ENCODE results near the gene NAXD.

Gene NAXD

DNA sequence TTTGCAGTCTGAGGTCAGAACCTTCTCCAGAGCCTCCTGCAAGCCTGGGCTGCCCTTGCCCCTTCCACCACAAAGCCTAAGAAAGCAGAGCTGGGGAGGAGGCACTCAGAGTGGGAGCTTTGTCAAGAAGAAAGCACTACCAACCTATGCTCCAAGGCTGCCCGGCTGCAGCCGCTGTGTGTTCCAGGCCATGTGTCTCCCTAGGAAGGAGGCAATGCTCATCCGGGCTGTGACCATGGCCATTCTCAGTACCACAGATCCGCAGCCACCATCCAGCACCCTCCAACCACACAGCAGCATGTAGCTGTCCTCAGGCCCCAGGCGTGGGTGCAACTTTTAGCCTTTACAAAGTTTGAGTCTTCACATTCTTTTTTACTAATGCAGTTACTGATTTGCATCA lies 68.6 kb downstream of the NAXD start:
- ATAC-seq, result no peak
- TF ChIP-seq, protein P1, sequence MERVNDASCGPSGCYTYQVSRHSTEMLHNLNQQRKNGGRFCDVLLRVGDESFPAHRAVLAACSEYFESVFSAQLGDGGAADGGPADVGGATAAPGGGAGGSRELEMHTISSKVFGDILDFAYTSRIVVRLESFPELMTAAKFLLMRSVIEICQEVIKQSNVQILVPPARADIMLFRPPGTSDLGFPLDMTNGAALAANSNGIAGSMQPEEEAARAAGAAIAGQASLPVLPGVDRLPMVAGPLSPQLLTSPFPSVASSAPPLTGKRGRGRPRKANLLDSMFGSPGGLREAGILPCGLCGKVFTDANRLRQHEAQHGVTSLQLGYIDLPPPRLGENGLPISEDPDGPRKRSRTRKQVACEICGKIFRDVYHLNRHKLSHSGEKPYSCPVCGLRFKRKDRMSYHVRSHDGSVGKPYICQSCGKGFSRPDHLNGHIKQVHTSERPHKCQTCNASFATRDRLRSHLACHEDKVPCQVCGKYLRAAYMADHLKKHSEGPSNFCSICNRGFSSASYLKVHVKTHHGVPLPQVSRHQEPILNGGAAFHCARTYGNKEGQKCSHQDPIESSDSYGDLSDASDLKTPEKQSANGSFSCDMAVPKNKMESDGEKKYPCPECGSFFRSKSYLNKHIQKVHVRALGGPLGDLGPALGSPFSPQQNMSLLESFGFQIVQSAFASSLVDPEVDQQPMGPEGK (CRISPR knock-in tag; IDR thresholded peaks at IDR 0.05; ENCODE audit: borderline replicate concordance), result no peak
- TF ChIP-seq TSHZ2 (CRISPR knock-in tag; IDR thresholded peaks at IDR 0.05) (no peak), ZFP3 (CRISPR knock-in tag; IDR thresholded peaks at IDR 0.05) (no peak), ZFP30 (CRISPR knock-in tag; IDR thresholded peaks at IDR 0.05) (no peak), OSR1 (CRISPR knock-in tag; IDR thresholded peaks at IDR 0.05) (no peak), ZC3H10 (CRISPR knock-in tag; IDR thresholded peaks at IDR 0.05) (no peak), GLIS3 (CRISPR knock-in tag; IDR thresholded peaks at IDR 0.05) (no peak), PPARA (CRISPR knock-in tag; IDR thresholded peaks at IDR 0.05; ENCODE audit: borderline replicate concordance) (no peak), CSDC2 (CRISPR knock-in tag; IDR thresholded peaks at IDR 0.05) (no peak), TCF4 (CRISPR knock-in tag; IDR thresholded peaks at IDR 0.05; ENCODE audit: borderline replicate concordance) (no peak), CREB5 (CRISPR knock-in tag; IDR thresholded peaks at IDR 0.05; ENCODE audit: low read depth) (no peak), ESRRG (CRISPR knock-in tag; IDR thresholded peaks at IDR 0.05) (no peak), ISL1 (CRISPR knock-in tag; IDR thresholded peaks at IDR 0.05) (no peak)
- TF ChIP-seq, protein P2, sequence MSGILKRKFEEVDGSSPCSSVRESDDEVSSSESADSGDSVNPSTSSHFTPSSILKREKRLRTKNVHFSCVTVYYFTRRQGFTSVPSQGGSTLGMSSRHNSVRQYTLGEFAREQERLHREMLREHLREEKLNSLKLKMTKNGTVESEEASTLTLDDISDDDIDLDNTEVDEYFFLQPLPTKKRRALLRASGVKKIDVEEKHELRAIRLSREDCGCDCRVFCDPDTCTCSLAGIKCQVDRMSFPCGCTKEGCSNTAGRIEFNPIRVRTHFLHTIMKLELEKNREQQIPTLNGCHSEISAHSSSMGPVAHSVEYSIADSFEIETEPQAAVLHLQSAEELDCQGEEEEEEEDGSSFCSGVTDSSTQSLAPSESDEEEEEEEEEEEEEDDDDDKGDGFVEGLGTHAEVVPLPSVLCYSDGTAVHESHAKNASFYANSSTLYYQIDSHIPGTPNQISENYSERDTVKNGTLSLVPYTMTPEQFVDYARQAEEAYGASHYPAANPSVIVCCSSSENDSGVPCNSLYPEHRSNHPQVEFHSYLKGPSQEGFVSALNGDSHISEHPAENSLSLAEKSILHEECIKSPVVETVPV (CRISPR knock-in tag; IDR thresholded peaks at IDR 0.05), result no peak

- no peak for TF ChIP-seq ZNF70 (CRISPR knock-in tag; IDR thresholded peaks at IDR 0.05)
- TF ChIP-seq GLIS3 (CRISPR knock-in tag; IDR thresholded peaks at IDR 0.05), result no peak
- TF ChIP-seq POU6F1 (CRISPR knock-in tag; IDR thresholded peaks at IDR 0.05; ENCODE audit: borderline replicate concordance, low read depth), result no peak
- TF ChIP-seq, protein P1 (CRISPR knock-in tag; IDR thresholded peaks at IDR 0.05; ENCODE audit: borderline replicate concordance), result no peak
- TF ChIP-seq BACH2 (CRISPR knock-in tag; IDR thresholded peaks at IDR 0.05; ENCODE audit: borderline replicate concordance), result no peak
- no peak for TF ChIP-seq CSDC2 (CRISPR knock-in tag; IDR thresholded peaks at IDR 0.05)
- TF ChIP-seq ZNF8 (CRISPR knock-in tag; IDR thresholded peaks at IDR 0.05), result no peak
- TF ChIP-seq ISL1 (CRISPR knock-in tag; IDR thresholded peaks at IDR 0.05), result no peak
- no peak for TF ChIP-seq ARNTL (CRISPR knock-in tag; IDR thresholded peaks at IDR 0.05; ENCODE audit: borderline replicate concordance, low read depth)
- TF ChIP-seq ZC3H10 (CRISPR knock-in tag; IDR thresholded peaks at IDR 0.05), result no peak
- TF ChIP-seq CREB5 (CRISPR knock-in tag; IDR thresholded peaks at IDR 0.05; ENCODE audit: low read depth), result no peak
- no peak for TF ChIP-seq RARB (CRISPR knock-in tag; IDR thresholded peaks at IDR 0.05)
- no peak for ATAC-seq
Measured at GRCh38 chr13:110684388-110685056, 69.2 kb downstream of the NAXD start.

Data from SK-N-SH treated with all-trans-retinoic acid at 6 μM for 48 hours (cell line).